ENCODE measurements around the gene ERMARD. TPM values are rescaled to one million over a fixed set of nuclear protein-coding genes. Genes with fewer than 3 reads are reported as not detected.

The ERMARD gene
- total RNA-seq, 2 experiments from 2014 or later = 23.2 to 42.3 TPM

DNA sequence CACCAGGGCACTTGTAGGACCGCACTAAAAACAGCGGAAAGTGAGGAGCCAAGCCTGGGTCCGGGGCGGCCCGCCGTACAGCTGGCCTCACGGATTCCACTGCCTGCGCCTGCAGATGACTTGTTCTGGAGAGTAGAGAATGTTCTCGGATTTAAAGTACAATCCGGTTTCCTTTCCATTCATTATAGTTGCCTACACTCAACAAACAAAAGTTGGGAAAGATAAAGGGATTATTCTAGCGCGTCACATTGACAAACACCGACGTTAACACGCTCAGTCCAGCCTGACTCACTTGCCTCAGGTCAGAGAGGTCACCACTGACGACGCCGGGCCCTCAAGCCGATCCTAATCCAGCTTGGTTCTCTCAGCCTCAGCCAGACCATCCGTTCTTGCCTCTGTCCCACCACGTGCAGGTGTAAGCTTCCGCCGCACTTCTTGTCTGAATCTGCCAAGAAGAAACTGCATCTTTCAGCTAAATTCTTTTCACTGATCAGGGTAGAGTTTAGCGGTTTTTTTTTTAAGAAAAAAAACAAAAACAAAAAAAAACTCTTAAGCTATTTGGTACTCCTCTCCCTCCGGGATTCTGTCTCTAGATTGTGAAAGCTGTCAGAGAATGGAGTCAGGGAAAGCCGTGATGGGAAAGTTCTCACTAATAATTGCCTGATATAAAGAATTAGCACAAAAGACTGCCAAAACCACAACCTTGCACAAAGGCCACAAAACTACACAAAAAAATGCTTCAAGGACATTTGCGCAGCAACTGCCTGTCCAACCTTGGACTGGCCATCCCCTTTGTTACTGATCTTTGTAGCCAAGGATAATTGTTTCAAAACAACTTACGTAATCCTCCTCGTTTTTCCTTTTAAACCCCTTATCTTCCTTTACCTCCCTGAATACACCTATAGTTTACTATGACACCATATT lies 26.0 kb upstream of the ERMARD start:
- peak; percentile 57 for DNase-seq (ENCODE audit: low spot score)
- Histone ChIP-seq H3K9me2 (ENCODE audit: insufficient read depth, low read length) (no peaks in the 10 kb centered on the region), H3K4me2 (ENCODE audit: low read length) (peak overlapping the region; percentile 88), H3K27ac (ENCODE audit: low read depth, low read length, poor library complexity, severe bottlenecking) (peak overlapping the region; percentile 57), H2AFZ (ENCODE audit: low read length) (peak overlapping the region; percentile 88), H3K4me3 (ENCODE audit: low read depth, low read length, poor library complexity, severe bottlenecking) (peak overlapping the region; percentile 76), H3K36me3 (ENCODE audit: insufficient read depth, low read length) (peaks cover 3% of the 10 kb centered on the region), H3K4me1 (ENCODE audit: insufficient read depth, low read length, poor library complexity, severe bottlenecking) (peaks cover 26% of the 10 kb centered on the region), H3K9me3 (ENCODE audit: low read length) (no peaks in the 10 kb centered on the region), H3K79me2 (ENCODE audit: insufficient read depth, low read depth, low read length) (peaks cover 29% of the 10 kb centered on the region), H4K20me1 (ENCODE audit: insufficient read depth, low read length) (peaks cover 18% of the 10 kb centered on the region)
- POLR2A ChIA-PET = interaction anchor here (0.7 to 2.7 kb wide), 7 partner anchors 9 to 177 kb away, joined by 3 to 12 read pairs (median 5); partner anchors contain the start of gene C6orf120
- CTCF ChIA-PET (ENCODE audit: unreplicated experiment) = no interaction called here
- TSS peak; percentile 69 for BruUV-seq (replicated peaks)
- intact Hi-C loops (cut with micrococcal nuclease; ENCODE audit: unreplicated experiment) = loop anchor here (1.0 kb wide), 1 partner anchor 26 kb away; the partner anchor contains the start of genes DYNLT2 and ERMARD
- no peak for TF ChIP-seq EZH2phosphoT487 (IDR thresholded peaks at IDR 0.05; ENCODE audit: borderline replicate concordance, low read depth, low read length)
- TF ChIP-seq, protein P1, sequence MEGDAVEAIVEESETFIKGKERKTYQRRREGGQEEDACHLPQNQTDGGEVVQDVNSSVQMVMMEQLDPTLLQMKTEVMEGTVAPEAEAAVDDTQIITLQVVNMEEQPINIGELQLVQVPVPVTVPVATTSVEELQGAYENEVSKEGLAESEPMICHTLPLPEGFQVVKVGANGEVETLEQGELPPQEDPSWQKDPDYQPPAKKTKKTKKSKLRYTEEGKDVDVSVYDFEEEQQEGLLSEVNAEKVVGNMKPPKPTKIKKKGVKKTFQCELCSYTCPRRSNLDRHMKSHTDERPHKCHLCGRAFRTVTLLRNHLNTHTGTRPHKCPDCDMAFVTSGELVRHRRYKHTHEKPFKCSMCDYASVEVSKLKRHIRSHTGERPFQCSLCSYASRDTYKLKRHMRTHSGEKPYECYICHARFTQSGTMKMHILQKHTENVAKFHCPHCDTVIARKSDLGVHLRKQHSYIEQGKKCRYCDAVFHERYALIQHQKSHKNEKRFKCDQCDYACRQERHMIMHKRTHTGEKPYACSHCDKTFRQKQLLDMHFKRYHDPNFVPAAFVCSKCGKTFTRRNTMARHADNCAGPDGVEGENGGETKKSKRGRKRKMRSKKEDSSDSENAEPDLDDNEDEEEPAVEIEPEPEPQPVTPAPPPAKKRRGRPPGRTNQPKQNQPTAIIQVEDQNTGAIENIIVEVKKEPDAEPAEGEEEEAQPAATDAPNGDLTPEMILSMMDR (conservative IDR thresholded peaks at IDR 0.05; ENCODE audit: low read length) = no peak

DNA sequence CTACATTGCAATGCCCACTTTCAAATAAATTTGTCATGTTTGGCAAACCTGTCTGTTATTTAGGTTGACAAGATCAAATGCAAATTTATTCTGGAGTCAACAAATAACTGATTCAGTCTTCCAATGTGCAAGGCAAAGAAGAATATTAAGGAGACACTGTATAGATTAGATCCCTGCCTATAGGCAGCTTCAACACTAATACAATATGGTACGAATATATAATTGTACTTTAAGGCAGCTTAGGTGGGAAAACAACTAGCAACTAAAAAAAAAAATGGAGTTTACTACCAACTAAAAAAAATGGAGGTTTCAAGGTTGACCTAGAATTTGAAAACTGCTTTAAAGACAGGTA lies 25.4 kb upstream of the ERMARD start:
- H2AFZ ChIP-seq (ENCODE audit: low read length) = no peak overlapping the region
- H3K79me2 ChIP-seq (ENCODE audit: insufficient read depth, low read depth, low read length) = peaks cover 22% of the 10 kb centered on the region
- BruUV-seq (replicated peaks) = no TSS peak
- H3K4me3 ChIP-seq (ENCODE audit: low read depth, low read length, poor library complexity, severe bottlenecking) = peak overlapping the region; percentile 76
- H3K4me2 ChIP-seq (ENCODE audit: low read length) = peak overlapping the region; percentile 88
- H3K4me1 ChIP-seq (ENCODE audit: insufficient read depth, low read length, poor library complexity, severe bottlenecking) = peaks cover 25% of the 10 kb centered on the region
- H4K20me1 ChIP-seq (ENCODE audit: insufficient read depth, low read length) = peaks cover 18% of the 10 kb centered on the region
- H3K9me2 ChIP-seq (ENCODE audit: insufficient read depth, low read length) = no peaks in the 10 kb centered on the region
- TF ChIP-seq EZH2phosphoT487 (IDR thresholded peaks at IDR 0.05; ENCODE audit: borderline replicate concordance, low read depth, low read length) = no peak
- TF ChIP-seq, protein P1 (conservative IDR thresholded peaks at IDR 0.05; ENCODE audit: low read length) = no peak
- CTCF ChIA-PET (ENCODE audit: unreplicated experiment) = no interaction called here
- H3K9me3 ChIP-seq (ENCODE audit: low read length) = no peaks in the 10 kb centered on the region
- intact Hi-C loops (cut with micrococcal nuclease; ENCODE audit: unreplicated experiment) = no loop called here
- H3K27ac ChIP-seq (ENCODE audit: low read depth, low read length, poor library complexity, severe bottlenecking) = no peak overlapping the region
- no peak for DNase-seq (ENCODE audit: low spot score)
- no peaks in the 10 kb centered on the region for H3K36me3 ChIP-seq (ENCODE audit: insufficient read depth, low read length)
- POLR2A ChIA-PET = interaction anchor here (0.7 to 2.7 kb wide), 6 partner anchors 9 to 178 kb away, joined by 5 to 12 read pairs (median 5); partner anchors contain the start of gene C6orf120

DNA sequence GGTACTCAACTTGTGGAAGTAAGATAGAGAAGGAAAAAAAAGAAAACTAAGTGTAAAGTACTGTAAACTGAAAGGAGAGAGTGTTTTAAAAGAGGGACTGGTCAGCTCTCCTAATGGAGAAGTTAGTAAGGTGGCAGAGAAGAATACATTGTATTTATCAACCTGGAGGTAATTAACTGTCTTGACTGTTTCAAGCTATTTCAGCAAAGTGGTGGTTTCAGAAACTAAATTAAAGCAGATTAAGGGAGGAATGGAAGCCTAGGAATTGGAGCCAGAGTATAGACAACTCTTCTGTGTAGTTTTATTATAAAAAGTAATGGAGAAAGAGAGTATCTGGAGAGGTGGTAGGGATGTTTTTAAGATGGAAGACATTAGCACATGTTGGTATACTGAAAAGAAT lies 24.5 kb upstream of the ERMARD start:
- Histone ChIP-seq H3K4me1 (ENCODE audit: insufficient read depth, low read length, poor library complexity, severe bottlenecking) (peaks cover 16% of the 10 kb centered on the region), H3K27ac (ENCODE audit: low read depth, low read length, poor library complexity, severe bottlenecking) (no peak overlapping the region), H3K4me2 (ENCODE audit: low read length) (no peak overlapping the region), H3K79me2 (ENCODE audit: insufficient read depth, low read depth, low read length) (peaks cover 13% of the 10 kb centered on the region), H3K9me3 (ENCODE audit: low read length) (no peaks in the 10 kb centered on the region), H4K20me1 (ENCODE audit: insufficient read depth, low read length) (peaks cover 8% of the 10 kb centered on the region; the same call in 1 of the 2 replicates), H3K36me3 (ENCODE audit: insufficient read depth, low read length) (no peaks in the 10 kb centered on the region), H2AFZ (ENCODE audit: low read length) (no peak overlapping the region), H3K4me3 (ENCODE audit: low read depth, low read length, poor library complexity, severe bottlenecking) (no peak overlapping the region), H3K9me2 (ENCODE audit: insufficient read depth, low read length) (no peaks in the 10 kb centered on the region)
- intact Hi-C loops (cut with micrococcal nuclease; ENCODE audit: unreplicated experiment) = no loop called here
- ChIA-PET POLR2A (interaction anchor here (2.7 kb wide), 1 partner anchor 18 kb away, joined by 12 read pairs; no protein-coding TSS in a partner anchor), CTCF (ENCODE audit: unreplicated experiment) (no interaction called here)
- no peak for DNase-seq (ENCODE audit: low spot score)
- no peak for TF ChIP-seq EZH2phosphoT487 (IDR thresholded peaks at IDR 0.05; ENCODE audit: borderline replicate concordance, low read depth, low read length)
- TF ChIP-seq, protein P1 (conservative IDR thresholded peaks at IDR 0.05; ENCODE audit: low read length) = no peak
- BruUV-seq (replicated peaks) = no TSS peak
